Erythroblast (primary cell): ENCODE measurements around the gene MYO1E.
"Not testable (repeated sequence)": the region's sequence is repeated elsewhere in the genome, so short reads cannot be mapped to it uniquely, and the experiment has no call there.

Experiments
- DNase-seq, 2 experiments: peaks; one replicate each; lab custom pipeline; 2025; lab: John Stamatoyannopoulos, UW
- GATA1 ChIP-seq: IDR thresholded peaks from 2 replicates; pipeline ENCODE4 v1.6.1; 2011; ENCODE audit warnings: low read depth, mild to moderate bottlenecking, control low read depth, low read length, moderate library complexity
- POLR2A ChIP-seq: IDR thresholded peaks from 2 replicates; pipeline ENCODE4 v1.6.1; 2011; ENCODE audit warnings: mild to moderate bottlenecking, low read length

The MYO1E gene

GRCh38 chr15:59166166-59166565 lies 206.5 kb downstream of the MYO1E start:
- DNase-seq: no peak
- TF ChIP-seq POLR2A (no peak), GATA1 (no peak)

GRCh38 chr15:59165726-59166125 lies 206.9 kb downstream of the MYO1E start:
- TF ChIP-seq GATA1 (no peak), POLR2A (no peak)
- DNase-seq: no peak

GRCh38 chr15:59162080-59162479 lies 210.6 kb downstream of the MYO1E start:
- DNase-seq: not testable (repeated sequence)

GRCh38 chr15:59160880-59161593 lies 211.6 kb downstream of the MYO1E start:
- TF ChIP-seq GATA1 (no peak), POLR2A (no peak)
- no peak for DNase-seq

- TF ChIP-seq GATA1: no peak
- TF ChIP-seq POLR2A: no peak
- no peak for DNase-seq
Observed at GRCh38 chr15:59159210-59159609, 213.5 kb downstream of the MYO1E start.

GRCh38 chr15:59158701-59159034 lies 214.0 kb downstream of the MYO1E start:
- DNase-seq: no peak
- no peak for TF ChIP-seq GATA1
- no peak for TF ChIP-seq POLR2A

- DNase-seq: no peak
- no peak for TF ChIP-seq GATA1
- TF ChIP-seq POLR2A: no peak
Observed at GRCh38 chr15:59157840-59158700, 214.6 kb downstream of the MYO1E start.

GRCh38 chr15:59157396-59157795 lies 215.3 kb downstream of the MYO1E start:
- no peak for DNase-seq
- TF ChIP-seq GATA1 (no peak), POLR2A (no peak)

GRCh38 chr15:59155431-59155830 lies 217.2 kb downstream of the MYO1E start:
- TF ChIP-seq GATA1 (no peak), POLR2A (no peak)
- no peak for DNase-seq

- DNase-seq: no peak
- TF ChIP-seq POLR2A (no peak), GATA1 (no peak)
Observed at GRCh38 chr15:59154243-59154642, 218.4 kb downstream of the MYO1E start.

- no peak for DNase-seq
- TF ChIP-seq GATA1 (no peak), POLR2A (no peak)
Observed at GRCh38 chr15:59153466-59153865, 219.2 kb downstream of the MYO1E start.

- no peak for DNase-seq
- TF ChIP-seq GATA1: no peak
- TF ChIP-seq POLR2A: no peak
Observed at GRCh38 chr15:59152694-59153450, 219.8 kb downstream of the MYO1E start.

- DNase-seq: no peak
- no peak for TF ChIP-seq POLR2A
- no peak for TF ChIP-seq GATA1
Observed at GRCh38 chr15:59150185-59150584, 222.5 kb downstream of the MYO1E start.

- no peak for DNase-seq
- TF ChIP-seq GATA1: no peak
- no peak for TF ChIP-seq POLR2A
Observed at GRCh38 chr15:59148153-59148833, 224.4 kb downstream of the MYO1E start.
